A549 (cell line): Measurements from ENCODE around the gene TTC3. TPM values are rescaled to one million over a fixed set of nuclear protein-coding genes. Genes with fewer than 3 reads are reported as not detected.

Source experiments
- ATAC-seq, 2 experiments: fragments of 200-7000 bp in 1 of 2; fragments of >200 bp in 1 of 2; cut with Nextera tagmentation in 1 of 2; cut with Tn5 transposase in 1 of 2; 3 replicates each; pipeline versions ENCODE4 v1.8.0 to v1.9.1; 2018 to 2020; ENCODE audit warnings: mild to moderate bottlenecking in 1 of 2, moderate library complexity in 1 of 2
- CTCF ChIA-PET: fragments of 300-600 bp; sonication (Branson Sonifier 250); formaldehyde crosslinking; extraction: SDS; loops from one replicate; lab custom pipeline; 2021; ENCODE audit warnings: antibody characterized with exemption, inconsistent platforms; lab: Yijun Ruan, JAX
- POLR2A ChIA-PET: fragments of 350-600 bp; formaldehyde crosslinking; extraction: SDS; loops from one replicate; lab custom pipeline; 2021; ENCODE audit warnings: antibody characterized with exemption, inconsistent platforms; lab: Yijun Ruan, JAX
- DNase-seq, 2 experiments: peaks; one replicate each; pipeline versions ENCODE4 v3.0.0 to v3.0.0-alpha.2; 2011 to 2016; ENCODE audit warnings: low read depth in 1 of 2, low spot score in 1 of 2
- FAIRE-seq: peaks from 2 replicates; lab custom pipeline; 2011; peaks lifted over from hg19 to GRCh38; lab: Jason Lieb, UNC
- H3K27ac ChIP-seq, 2 experiments: fragments of >200 bp; sonication (Bioruptor Twin); formaldehyde crosslinking; 3 replicates each; pipeline ENCODE4 v1.5.1; 2016 to 2017
- H3K4me1 ChIP-seq: fragments of >200 bp; sonication (Bioruptor Twin); formaldehyde crosslinking; 3 replicates; pipeline ENCODE4 v1.6.1; 2016
- H3K4me2 ChIP-seq: fragments of >200 bp; sonication (Bioruptor Twin); formaldehyde crosslinking; 3 replicates; pipeline ENCODE4 v1.6.1; 2016
- H3K4me3 ChIP-seq: fragments of >200 bp; sonication (Bioruptor Twin); formaldehyde crosslinking; 3 replicates; pipeline ENCODE4 v1.5.1; 2016
- H3K9me3 ChIP-seq: fragments of >200 bp; sonication (Bioruptor Twin); formaldehyde crosslinking; 3 replicates; pipeline ENCODE4 v1.6.1; 2016
- CBX8 ChIP-seq: fragments of 200-600 bp; sonication (generic); IDR thresholded peaks from 2 replicates; pipeline ENCODE4 v1.6.1; 2016
- CEBPB ChIP-seq, 2 experiments: fragments of >200 bp in 1 of 2; sonication (Bioruptor Twin) in 1 of 2; formaldehyde crosslinking in 1 of 2; IDR thresholded peaks; 2 replicates each; pipeline ENCODE4 v1.6.1; 2012 to 2016
- CHD2 ChIP-seq: fragments of 150-350 bp; IDR thresholded peaks from 2 replicates; pipeline ENCODE4 v1.6.1; 2014; ENCODE audit warnings: low read length; ENCODE audit not compliant: partially characterized antibody
- CHD4 ChIP-seq: fragments of 200-600 bp; sonication (generic); IDR thresholded peaks from 2 replicates; pipeline ENCODE4 v1.6.1; 2016; ENCODE audit warnings: antibody characterized with exemption, mild to moderate bottlenecking, borderline replicate concordance
- ESRRA ChIP-seq: fragments of 150-350 bp; IDR thresholded peaks from 2 replicates; pipeline ENCODE4 v1.6.1; 2014; ENCODE audit warnings: mild to moderate bottlenecking, low read length, borderline replicate concordance
- FOSB ChIP-seq: fragments of 250-450 bp; sonication (Bioruptor Pico); IDR thresholded peaks from 2 replicates; pipeline ENCODE4 v1.5.0; 2020; ENCODE audit warnings: mild to moderate bottlenecking, moderate library complexity
- FOXS1 ChIP-seq: fragments of 250-450 bp; sonication (Bioruptor Pico); IDR thresholded peaks from 2 replicates; pipeline ENCODE4 v1.5.0; 2020; ENCODE audit warnings: mild to moderate bottlenecking, moderate library complexity
- GATA3 ChIP-seq: IDR thresholded peaks from 2 replicates; pipeline ENCODE4 v1.6.1; 2012; ENCODE audit warnings: borderline replicate concordance
- HDAC2 ChIP-seq: fragments of 200-600 bp; sonication (generic); IDR thresholded peaks from 2 replicates; pipeline ENCODE4 v1.6.1; 2016
- HEYL ChIP-seq: fragments of 250-450 bp; sonication (Bioruptor Pico); IDR thresholded peaks from 2 replicates; pipeline ENCODE4 v1.8.0; 2021; ENCODE audit warnings: mild to moderate bottlenecking, moderate library complexity
- HOXA7 ChIP-seq: fragments of 250-450 bp; sonication (Bioruptor Pico); IDR thresholded peaks from 2 replicates; pipeline ENCODE4 v1.5.0; 2020; ENCODE audit warnings: mild to moderate bottlenecking, moderate library complexity
- HOXB13 ChIP-seq: fragments of 250-450 bp; sonication (Bioruptor Pico); IDR thresholded peaks from 2 replicates; pipeline ENCODE4 v1.5.0; 2020; ENCODE audit warnings: low read depth, mild to moderate bottlenecking, moderate library complexity
- HOXB5 ChIP-seq: fragments of 250-450 bp; sonication (Bioruptor Pico); IDR thresholded peaks from 2 replicates; pipeline ENCODE4 v1.5.0; 2020; ENCODE audit warnings: mild to moderate bottlenecking, moderate library complexity
- JUN ChIP-seq, 2 experiments: fragments of >200 bp; sonication (Bioruptor Twin); formaldehyde crosslinking; IDR thresholded peaks; 2 replicates in 1 of 2; 3 replicates in 1 of 2; pipeline ENCODE4 v1.6.1; 2016 to 2017
- KDM1A ChIP-seq: fragments of 200-600 bp; sonication (generic); IDR thresholded peaks from 2 replicates; pipeline ENCODE4 v1.6.1; 2016; ENCODE audit warnings: low read depth, mild to moderate bottlenecking
- MAFK ChIP-seq: fragments of 450-650 bp; IDR thresholded peaks from 2 replicates; pipeline ENCODE4 v1.6.1; 2014; ENCODE audit not compliant: partially characterized antibody
- NPAS2 ChIP-seq: fragments of 250-450 bp; sonication (Bioruptor Pico); IDR thresholded peaks from 2 replicates; pipeline ENCODE4 v1.8.0; 2022; ENCODE audit warnings: mild to moderate bottlenecking, moderate library complexity, borderline replicate concordance
- RARB ChIP-seq: fragments of 250-450 bp; sonication (Bioruptor Pico); IDR thresholded peaks from 2 replicates; pipeline ENCODE4 v1.8.0; 2021; ENCODE audit warnings: mild to moderate bottlenecking, moderate library complexity
- RFX5 ChIP-seq: fragments of 450-650 bp; IDR thresholded peaks from 2 replicates; pipeline ENCODE4 v1.7.1; 2014; ENCODE audit warnings: antibody characterized with exemption, mild to moderate bottlenecking, moderate library complexity
- TP53 ChIP-seq: fragments of 250-450 bp; sonication (Bioruptor Pico); IDR thresholded peaks from 2 replicates; pipeline ENCODE4 v1.5.0; 2021; ENCODE audit warnings: mild to moderate bottlenecking, moderate library complexity
- ZFP36 ChIP-seq: fragments of 450-650 bp; IDR thresholded peaks from 2 replicates; pipeline ENCODE4 v1.6.1; 2014; ENCODE audit warnings: borderline replicate concordance; ENCODE audit not compliant: partially characterized antibody
- WGBS: methylation state at CpG from one replicate; pipeline ENCODE4 v1.1.6; 2017; ENCODE audit errors: missing lambda C conversion rate; 5-methylcytosine and 5-hydroxymethylcytosine counted together
- polyA plus RNA-seq, 4 experiments: library from polyadenylated mRNA; depleted of rRNA in 3 of 4; stranded (reverse); fragments of >200 nt; fragmentation: RNase III in 1 of 4; extraction: RNeasy Plus Mini Kit Qiagen cat#74134 plus additional on column Dnase treatment in 1 of 4; gene quantifications; 2 replicates in 3 of 4; 3 replicates in 1 of 4; pipeline ENCODE4 v1.2.3, GENCODE V29; 2011 to 2017
- TF ChIP-seq, protein P1 (sequence below): fragments of 250-450 bp; sonication (Bioruptor Pico); IDR thresholded peaks from 2 replicates; pipeline ENCODE4 v1.5.0; 2020; ENCODE audit warnings: low read depth, mild to moderate bottlenecking, moderate library complexity
- TF ChIP-seq, protein P2 (sequence below): fragments of 200-600 bp; sonication (generic); IDR thresholded peaks from 2 replicates; pipeline ENCODE4 v1.6.1; 2016; ENCODE audit warnings: antibody characterized with exemption, mild to moderate bottlenecking, moderate library complexity
- TF ChIP-seq, protein P3 (sequence below): fragments of >200 bp; sonication (Bioruptor Twin); formaldehyde crosslinking; IDR thresholded peaks from 2 replicates; pipeline ENCODE4 v1.6.1; 2016
- TF ChIP-seq, protein P4 (sequence below): IDR thresholded peaks from 2 replicates; pipeline ENCODE4 v1.6.1; 2012; ENCODE audit warnings: low read depth, borderline replicate concordance
- TF ChIP-seq, protein P5 (sequence below): fragments of 450-650 bp; IDR thresholded peaks from 2 replicates; pipeline ENCODE4 v1.6.1; 2014; ENCODE audit warnings: antibody characterized with exemption
- TF ChIP-seq, protein P6 (sequence below): fragments of 150-350 bp; IDR thresholded peaks from 2 replicates; pipeline ENCODE4 v1.6.1; 2014; ENCODE audit warnings: low read depth, mild to moderate bottlenecking, low read length

Gene TTC3
- polyA plus RNA-seq, 2 of the 4 experiments (the other 2 are of a cell fraction), result 34.2 to 62.2 TPM

DNA sequence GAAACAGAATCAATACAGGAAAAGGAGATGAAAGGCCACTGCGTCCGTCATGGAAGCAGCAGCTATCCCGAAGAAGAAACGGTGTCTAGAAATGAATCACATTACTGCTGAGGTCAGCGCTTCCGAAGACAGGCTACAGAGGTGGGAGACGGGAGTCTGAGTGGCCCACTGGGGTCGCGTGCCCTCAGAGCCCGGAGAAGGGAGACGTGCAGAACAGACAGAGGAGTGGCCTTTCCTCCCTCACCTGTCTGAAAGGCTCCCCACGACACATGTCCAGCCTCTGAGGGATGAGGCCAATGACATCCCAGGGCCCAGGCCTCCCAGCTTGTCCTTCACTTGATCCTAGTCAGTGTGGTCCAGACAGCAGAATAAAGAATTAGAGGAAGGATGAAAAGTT lies 158.2 kb downstream of the TTC3 start:
- ATAC-seq (no peak; a peak in 1 of 6 replicates), FAIRE-seq (no peak), DNase-seq (no peak)
- 91% methylated on average over 12 of the region's 12 CpGs for WGBS
- Histone ChIP-seq H3K4me2 (no peak overlapping the region), H3K9me3 (no peaks in the 10 kb centered on the region), H3K4me3 (no peak overlapping the region), H3K4me1 (no peaks in the 10 kb centered on the region), H3K27ac (no peak overlapping the region)
- ChIA-PET CTCF (interaction anchor here (0.6 kb wide), 1 partner anchor 1402 kb away, joined by 3 read pairs; no protein-coding TSS in a partner anchor), POLR2A (no interaction called here)
- peak; percentile 95 for TF ChIP-seq MAFK
- no peak for TF ChIP-seq ZFP36

DNA sequence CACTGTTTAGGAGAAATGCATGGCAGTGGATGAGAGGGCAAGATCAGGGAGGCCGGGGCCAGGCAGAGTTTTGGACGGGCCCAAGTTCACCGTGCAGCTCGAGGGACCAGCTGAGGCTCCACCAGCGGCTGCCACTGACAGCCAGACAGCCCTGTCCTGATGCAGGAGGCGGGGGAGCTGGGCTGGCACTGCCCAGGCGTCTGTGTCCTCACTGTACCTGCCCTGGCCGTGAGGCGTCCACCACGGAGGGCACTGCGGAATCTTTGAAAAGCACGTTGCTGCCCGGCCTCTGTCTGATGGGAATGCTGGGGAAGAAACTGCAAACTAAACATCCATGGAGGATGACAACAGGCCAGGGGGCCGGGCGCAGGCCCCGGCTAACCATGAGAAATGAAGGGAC lies 158.6 kb downstream of the TTC3 start:
- FAIRE-seq (no peak), DNase-seq (no peak), ATAC-seq (no peak)
- TF ChIP-seq KDM1A (no peak), HEYL (CRISPR knock-in tag) (no peak), CHD2 (no peak), JUN (IDR thresholded peaks at IDR 0.05) (no peak), NPAS2 (no peak), TP53 (no peak), HOXB5 (CRISPR knock-in tag) (no peak), HOXA7 (no peak)
- TF ChIP-seq, protein P1, sequence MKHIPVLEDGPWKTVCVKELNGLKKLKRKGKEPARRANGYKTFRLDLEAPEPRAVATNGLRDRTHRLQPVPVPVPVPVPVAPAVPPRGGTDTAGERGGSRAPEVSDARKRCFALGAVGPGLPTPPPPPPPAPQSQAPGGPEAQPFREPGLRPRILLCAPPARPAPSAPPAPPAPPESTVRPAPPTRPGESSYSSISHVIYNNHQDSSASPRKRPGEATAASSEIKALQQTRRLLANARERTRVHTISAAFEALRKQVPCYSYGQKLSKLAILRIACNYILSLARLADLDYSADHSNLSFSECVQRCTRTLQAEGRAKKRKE (CRISPR knock-in tag), result no peak
- TF ChIP-seq, protein P2, sequence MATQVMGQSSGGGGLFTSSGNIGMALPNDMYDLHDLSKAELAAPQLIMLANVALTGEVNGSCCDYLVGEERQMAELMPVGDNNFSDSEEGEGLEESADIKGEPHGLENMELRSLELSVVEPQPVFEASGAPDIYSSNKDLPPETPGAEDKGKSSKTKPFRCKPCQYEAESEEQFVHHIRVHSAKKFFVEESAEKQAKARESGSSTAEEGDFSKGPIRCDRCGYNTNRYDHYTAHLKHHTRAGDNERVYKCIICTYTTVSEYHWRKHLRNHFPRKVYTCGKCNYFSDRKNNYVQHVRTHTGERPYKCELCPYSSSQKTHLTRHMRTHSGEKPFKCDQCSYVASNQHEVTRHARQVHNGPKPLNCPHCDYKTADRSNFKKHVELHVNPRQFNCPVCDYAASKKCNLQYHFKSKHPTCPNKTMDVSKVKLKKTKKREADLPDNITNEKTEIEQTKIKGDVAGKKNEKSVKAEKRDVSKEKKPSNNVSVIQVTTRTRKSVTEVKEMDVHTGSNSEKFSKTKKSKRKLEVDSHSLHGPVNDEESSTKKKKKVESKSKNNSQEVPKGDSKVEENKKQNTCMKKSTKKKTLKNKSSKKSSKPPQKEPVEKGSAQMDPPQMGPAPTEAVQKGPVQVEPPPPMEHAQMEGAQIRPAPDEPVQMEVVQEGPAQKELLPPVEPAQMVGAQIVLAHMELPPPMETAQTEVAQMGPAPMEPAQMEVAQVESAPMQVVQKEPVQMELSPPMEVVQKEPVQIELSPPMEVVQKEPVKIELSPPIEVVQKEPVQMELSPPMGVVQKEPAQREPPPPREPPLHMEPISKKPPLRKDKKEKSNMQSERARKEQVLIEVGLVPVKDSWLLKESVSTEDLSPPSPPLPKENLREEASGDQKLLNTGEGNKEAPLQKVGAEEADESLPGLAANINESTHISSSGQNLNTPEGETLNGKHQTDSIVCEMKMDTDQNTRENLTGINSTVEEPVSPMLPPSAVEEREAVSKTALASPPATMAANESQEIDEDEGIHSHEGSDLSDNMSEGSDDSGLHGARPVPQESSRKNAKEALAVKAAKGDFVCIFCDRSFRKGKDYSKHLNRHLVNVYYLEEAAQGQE, result no peak
- TF ChIP-seq, protein P3, sequence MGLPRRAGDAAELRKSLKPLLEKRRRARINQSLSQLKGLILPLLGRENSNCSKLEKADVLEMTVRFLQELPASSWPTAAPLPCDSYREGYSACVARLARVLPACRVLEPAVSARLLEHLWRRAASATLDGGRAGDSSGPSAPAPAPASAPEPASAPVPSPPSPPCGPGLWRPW, result no peak
- ChIA-PET POLR2A (no interaction called here), CTCF (no interaction called here)
- no peaks in the 10 kb centered on the region for H3K4me1 ChIP-seq
- 90% methylated on average over 13 of the region's 16 CpGs for WGBS
- no peak overlapping the region for H3K4me2 ChIP-seq
- H3K4me3 ChIP-seq, result no peak overlapping the region
- H3K9me3 ChIP-seq, result no peaks in the 10 kb centered on the region
- no peak overlapping the region for H3K27ac ChIP-seq

DNA sequence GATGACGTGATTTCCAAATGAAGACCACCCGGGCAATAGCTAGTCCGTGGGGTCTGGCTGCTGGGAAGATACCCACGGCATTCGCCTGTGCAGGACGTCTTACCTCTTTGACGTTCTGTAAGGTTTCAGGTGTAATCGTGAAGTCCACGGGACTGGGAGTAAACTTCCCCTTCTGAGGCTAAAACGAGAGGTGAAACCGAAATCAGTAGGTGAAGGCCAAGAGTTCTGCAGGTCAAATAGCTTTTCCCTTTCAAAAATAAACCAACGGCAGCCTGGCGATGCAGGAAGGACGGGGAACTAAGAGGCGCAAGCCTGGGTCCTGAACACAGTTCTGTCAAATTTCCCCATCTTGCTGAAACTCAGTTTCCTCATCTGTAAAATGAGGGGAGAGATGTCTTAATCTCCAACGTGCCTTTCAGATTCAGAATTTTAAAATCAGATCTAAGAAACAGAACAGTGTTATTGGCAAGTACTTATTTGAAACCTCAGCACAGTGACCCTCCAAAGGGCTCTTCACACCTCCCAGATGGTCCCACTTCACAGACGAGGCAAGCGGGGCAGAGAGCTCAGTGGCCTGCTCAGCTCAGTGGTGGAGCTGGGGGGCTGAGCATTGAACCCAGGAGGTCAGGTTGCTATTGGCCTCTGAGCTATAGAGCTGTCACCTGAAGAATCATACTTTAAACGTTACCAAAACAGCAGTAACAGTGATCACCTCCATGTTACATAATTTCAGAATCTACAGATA lies 159.4 kb downstream of the TTC3 start:
- CTCF ChIA-PET, result no interaction called here

More for the DNA sequence above, 159.4 kb downstream of the TTC3 start:
- TF ChIP-seq, protein P4, sequence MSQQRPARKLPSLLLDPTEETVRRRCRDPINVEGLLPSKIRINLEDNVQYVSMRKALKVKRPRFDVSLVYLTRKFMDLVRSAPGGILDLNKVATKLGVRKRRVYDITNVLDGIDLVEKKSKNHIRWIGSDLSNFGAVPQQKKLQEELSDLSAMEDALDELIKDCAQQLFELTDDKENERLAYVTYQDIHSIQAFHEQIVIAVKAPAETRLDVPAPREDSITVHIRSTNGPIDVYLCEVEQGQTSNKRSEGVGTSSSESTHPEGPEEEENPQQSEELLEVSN, result no peak
- TF ChIP-seq ESRRA, result no peak
- TF ChIP-seq MAFK, result no peak
- TF ChIP-seq CEBPB (IDR thresholded peaks at IDR 0.05), result no peak
- TF ChIP-seq GATA3, result no peak
- TF ChIP-seq FOXS1 (CRISPR knock-in tag), result no peak
- TF ChIP-seq, protein P5, sequence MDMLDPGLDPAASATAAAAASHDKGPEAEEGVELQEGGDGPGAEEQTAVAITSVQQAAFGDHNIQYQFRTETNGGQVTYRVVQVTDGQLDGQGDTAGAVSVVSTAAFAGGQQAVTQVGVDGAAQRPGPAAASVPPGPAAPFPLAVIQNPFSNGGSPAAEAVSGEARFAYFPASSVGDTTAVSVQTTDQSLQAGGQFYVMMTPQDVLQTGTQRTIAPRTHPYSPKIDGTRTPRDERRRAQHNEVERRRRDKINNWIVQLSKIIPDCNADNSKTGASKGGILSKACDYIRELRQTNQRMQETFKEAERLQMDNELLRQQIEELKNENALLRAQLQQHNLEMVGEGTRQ, result no peak
- TF ChIP-seq FOSB, result no peak
- no peak for TF ChIP-seq RFX5
- no peak for TF ChIP-seq CHD4
- no peak for TF ChIP-seq TP53
- TF ChIP-seq RARB (CRISPR knock-in tag), result no peak
- no peak for TF ChIP-seq HOXA7
- no peak for TF ChIP-seq HOXB13
- TF ChIP-seq HDAC2, result no peak
- TF ChIP-seq CHD2, result no peak
- no peak for TF ChIP-seq CBX8
- TF ChIP-seq, protein P6, sequence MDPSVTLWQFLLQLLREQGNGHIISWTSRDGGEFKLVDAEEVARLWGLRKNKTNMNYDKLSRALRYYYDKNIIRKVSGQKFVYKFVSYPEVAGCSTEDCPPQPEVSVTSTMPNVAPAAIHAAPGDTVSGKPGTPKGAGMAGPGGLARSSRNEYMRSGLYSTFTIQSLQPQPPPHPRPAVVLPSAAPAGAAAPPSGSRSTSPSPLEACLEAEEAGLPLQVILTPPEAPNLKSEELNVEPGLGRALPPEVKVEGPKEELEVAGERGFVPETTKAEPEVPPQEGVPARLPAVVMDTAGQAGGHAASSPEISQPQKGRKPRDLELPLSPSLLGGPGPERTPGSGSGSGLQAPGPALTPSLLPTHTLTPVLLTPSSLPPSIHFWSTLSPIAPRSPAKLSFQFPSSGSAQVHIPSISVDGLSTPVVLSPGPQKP, result no peak
- TF ChIP-seq, all 56 proteins: peak for 0
- POLR2A ChIA-PET, result no interaction called here
- WGBS, result 92% methylated on average over 17 of the region's 19 CpGs
- FAIRE-seq (no peak), ATAC-seq (no peak), DNase-seq (no peak)
- Histone ChIP-seq H3K4me3 (no peak overlapping the region), H3K27ac (no peak overlapping the region), H3K4me1 (no peaks in the 10 kb centered on the region), H3K4me2 (no peak overlapping the region), H3K9me3 (no peaks in the 10 kb centered on the region)
